ENCODE results near the gene EXOC4. TPM values are rescaled to one million over a fixed set of nuclear protein-coding genes. Genes with fewer than 3 reads are reported as not detected.

EXOC4 gene
- total RNA-seq, 4 donors from 2014 or later, result 60.0 to 187 (median 80.1) TPM

DNA sequence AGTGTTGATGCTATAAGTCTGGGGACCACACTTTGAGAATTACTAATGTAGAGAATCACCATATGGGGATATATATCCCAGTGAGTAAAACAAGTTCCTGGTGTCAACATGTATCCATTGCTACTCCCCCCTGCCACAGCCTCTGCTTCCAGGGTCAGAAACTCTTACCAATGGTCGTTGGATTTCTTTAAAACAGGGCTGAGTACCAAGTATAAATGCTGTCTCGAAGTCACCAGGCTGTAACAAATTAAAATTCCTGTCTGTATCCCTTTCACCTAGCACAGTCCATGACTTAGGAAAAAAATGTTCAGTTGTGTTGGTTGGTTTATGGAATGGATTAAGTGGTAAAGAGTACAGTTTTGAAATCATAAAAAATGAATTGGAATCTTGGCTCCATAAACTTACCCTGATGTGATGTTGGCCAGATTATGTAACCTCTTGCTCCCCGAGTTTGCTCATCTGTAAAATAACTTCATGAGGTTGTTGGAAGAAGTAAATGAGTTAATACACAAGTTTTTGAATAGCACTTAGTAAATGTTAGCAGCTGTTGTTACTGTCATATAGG, 510.3 kb downstream of the EXOC4 start:
- Histone ChIP-seq H3K36me3 (no peaks in the 10 kb centered on the region), H3K4me3 (no peak overlapping the region), H3K9me3 (no peaks in the 10 kb centered on the region), H3K4me1 (no peaks in the 10 kb centered on the region), H3K27ac (no peak overlapping the region), H3K27me3 (no peaks in the 10 kb centered on the region)
- DNase-seq (ENCODE audit: low spot score in 2 of 2), result no peak
- TF ChIP-seq POLR2A (IDR thresholded peaks at IDR 0.05) (no peak), POLR2AphosphoS5 (IDR thresholded peaks at IDR 0.05) (no peak), EP300 (IDR thresholded peaks at IDR 0.05) (no peak)
- TF ChIP-seq, protein P1, sequence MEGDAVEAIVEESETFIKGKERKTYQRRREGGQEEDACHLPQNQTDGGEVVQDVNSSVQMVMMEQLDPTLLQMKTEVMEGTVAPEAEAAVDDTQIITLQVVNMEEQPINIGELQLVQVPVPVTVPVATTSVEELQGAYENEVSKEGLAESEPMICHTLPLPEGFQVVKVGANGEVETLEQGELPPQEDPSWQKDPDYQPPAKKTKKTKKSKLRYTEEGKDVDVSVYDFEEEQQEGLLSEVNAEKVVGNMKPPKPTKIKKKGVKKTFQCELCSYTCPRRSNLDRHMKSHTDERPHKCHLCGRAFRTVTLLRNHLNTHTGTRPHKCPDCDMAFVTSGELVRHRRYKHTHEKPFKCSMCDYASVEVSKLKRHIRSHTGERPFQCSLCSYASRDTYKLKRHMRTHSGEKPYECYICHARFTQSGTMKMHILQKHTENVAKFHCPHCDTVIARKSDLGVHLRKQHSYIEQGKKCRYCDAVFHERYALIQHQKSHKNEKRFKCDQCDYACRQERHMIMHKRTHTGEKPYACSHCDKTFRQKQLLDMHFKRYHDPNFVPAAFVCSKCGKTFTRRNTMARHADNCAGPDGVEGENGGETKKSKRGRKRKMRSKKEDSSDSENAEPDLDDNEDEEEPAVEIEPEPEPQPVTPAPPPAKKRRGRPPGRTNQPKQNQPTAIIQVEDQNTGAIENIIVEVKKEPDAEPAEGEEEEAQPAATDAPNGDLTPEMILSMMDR (IDR thresholded peaks at IDR 0.05), result no peak
- 51% methylated on average over 3 of the region's 3 CpGs for WGBS

DNA sequence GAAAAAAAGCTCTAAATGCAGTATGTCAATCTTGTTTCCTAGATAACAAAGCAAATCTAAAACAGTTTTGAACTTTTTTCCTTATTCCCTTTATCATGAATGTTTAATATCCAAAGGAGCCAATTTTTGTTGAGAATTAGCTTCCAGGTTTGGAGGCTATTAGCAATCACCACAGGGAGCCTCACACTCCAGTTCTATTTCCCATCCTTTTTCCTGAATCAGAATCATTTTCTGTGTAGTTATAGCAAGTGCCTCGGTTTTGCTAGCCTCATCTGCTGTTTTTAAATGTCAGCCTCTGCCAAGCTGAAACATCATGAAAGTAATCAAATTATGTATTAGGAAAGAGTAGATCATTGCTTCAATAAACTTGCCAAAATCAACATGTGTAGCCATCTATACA, 516.8 kb downstream of the EXOC4 start:
- TF ChIP-seq, protein P1 (IDR thresholded peaks at IDR 0.05), result no peak
- TF ChIP-seq POLR2AphosphoS5 (IDR thresholded peaks at IDR 0.05) (no peak), POLR2A (IDR thresholded peaks at IDR 0.05) (no peak), EP300 (IDR thresholded peaks at IDR 0.05) (no peak)
- no peak for DNase-seq (ENCODE audit: low spot score in 2 of 2)
- 36% methylated on average over 1 of the region's 1 CpG for WGBS
- no peaks in the 10 kb centered on the region for H3K9me3 ChIP-seq
- H3K36me3 ChIP-seq, result no peaks in the 10 kb centered on the region
- H3K27ac ChIP-seq, result no peak overlapping the region
- no peak overlapping the region for H3K4me3 ChIP-seq
- H3K27me3 ChIP-seq, result no peaks in the 10 kb centered on the region
- peaks cover 7% of the 10 kb centered on the region for H3K4me1 ChIP-seq

DNA sequence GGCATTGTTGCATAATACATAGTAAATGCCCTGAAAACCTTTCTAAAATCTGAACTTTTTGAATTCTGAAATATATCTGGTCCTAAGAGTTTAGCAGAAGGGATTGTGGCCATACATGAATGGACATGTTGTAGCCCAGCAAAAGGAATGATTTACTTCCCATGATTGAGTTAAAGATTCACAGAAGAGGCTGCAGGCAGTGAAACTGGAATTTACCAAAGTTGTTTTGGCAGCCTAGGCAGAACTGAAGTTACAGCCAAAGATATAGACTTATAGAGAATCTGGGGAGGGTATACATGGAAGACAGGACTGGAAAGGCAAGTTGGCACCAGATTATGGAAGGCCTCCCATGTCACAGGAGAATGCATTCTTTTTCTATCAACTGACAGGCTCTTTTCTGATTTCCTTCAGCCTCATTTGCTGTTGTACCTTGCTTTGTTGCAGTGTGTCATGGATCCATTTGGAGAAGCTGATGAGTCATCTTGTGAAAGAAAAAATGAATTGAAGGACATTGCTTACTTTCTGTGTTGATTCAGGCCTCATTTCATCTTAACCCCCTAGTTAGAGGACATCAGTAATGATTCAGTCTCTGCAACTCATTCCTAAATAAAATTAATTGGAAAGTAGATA, 518.1 kb downstream of the EXOC4 start:
- H3K27ac ChIP-seq, result no peak overlapping the region
- DNase-seq (ENCODE audit: low spot score in 2 of 2), result no peak
- H3K9me3 ChIP-seq, result no peaks in the 10 kb centered on the region
- H3K4me3 ChIP-seq, result no peak overlapping the region
- no peak for TF ChIP-seq POLR2A (IDR thresholded peaks at IDR 0.05)
- TF ChIP-seq EP300 (IDR thresholded peaks at IDR 0.05), result no peak
- TF ChIP-seq, protein P1 (IDR thresholded peaks at IDR 0.05), result no peak
- TF ChIP-seq POLR2AphosphoS5 (IDR thresholded peaks at IDR 0.05), result no peak
- no peaks in the 10 kb centered on the region for H3K27me3 ChIP-seq
- H3K4me1 ChIP-seq, result peaks cover 7% of the 10 kb centered on the region
- H3K36me3 ChIP-seq, result no peaks in the 10 kb centered on the region

DNA sequence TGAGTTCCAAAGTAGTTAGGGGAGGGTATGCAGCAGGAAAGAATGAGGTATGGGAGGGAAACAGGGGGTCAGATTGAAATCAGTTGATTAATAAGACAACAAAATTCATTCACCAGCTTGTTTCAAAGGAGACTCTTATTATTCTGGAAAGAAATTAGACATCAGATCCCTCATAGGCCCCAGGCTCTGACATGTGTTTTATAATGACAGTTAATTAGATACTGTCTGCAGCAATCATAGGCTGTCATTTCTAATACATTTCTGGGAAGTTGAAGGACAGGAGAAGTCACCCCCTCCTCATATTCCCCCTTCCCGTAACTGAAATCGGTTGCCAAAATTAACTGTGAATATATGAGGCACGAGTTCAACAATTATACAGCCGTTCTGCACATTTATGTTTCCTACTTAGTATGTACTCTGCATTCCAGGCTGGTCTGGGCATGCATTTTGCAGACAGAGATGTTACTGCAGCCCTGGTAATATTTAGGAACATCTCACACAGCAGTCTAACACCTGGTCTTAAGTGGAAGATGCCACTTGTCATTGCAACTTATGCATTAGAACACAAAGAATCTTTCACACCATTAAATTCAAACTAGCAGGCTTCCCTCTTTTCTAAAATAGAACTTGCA, 519.0 kb downstream of the EXOC4 start:
- DNase-seq (ENCODE audit: low spot score in 2 of 2), result no peak
- no peaks in the 10 kb centered on the region for H3K27me3 ChIP-seq
- no peaks in the 10 kb centered on the region for H3K9me3 ChIP-seq
- no peak overlapping the region for H3K27ac ChIP-seq
- no peaks in the 10 kb centered on the region for H3K36me3 ChIP-seq
- TF ChIP-seq, protein P1 (IDR thresholded peaks at IDR 0.05), result no peak
- TF ChIP-seq POLR2A (IDR thresholded peaks at IDR 0.05), result no peak
- no peak for TF ChIP-seq POLR2AphosphoS5 (IDR thresholded peaks at IDR 0.05)
- TF ChIP-seq EP300 (IDR thresholded peaks at IDR 0.05), result no peak
- H3K4me3 ChIP-seq, result no peak overlapping the region
- peaks cover 7% of the 10 kb centered on the region for H3K4me1 ChIP-seq
- 50% methylated on average over 4 of the region's 4 CpGs for WGBS

DNA sequence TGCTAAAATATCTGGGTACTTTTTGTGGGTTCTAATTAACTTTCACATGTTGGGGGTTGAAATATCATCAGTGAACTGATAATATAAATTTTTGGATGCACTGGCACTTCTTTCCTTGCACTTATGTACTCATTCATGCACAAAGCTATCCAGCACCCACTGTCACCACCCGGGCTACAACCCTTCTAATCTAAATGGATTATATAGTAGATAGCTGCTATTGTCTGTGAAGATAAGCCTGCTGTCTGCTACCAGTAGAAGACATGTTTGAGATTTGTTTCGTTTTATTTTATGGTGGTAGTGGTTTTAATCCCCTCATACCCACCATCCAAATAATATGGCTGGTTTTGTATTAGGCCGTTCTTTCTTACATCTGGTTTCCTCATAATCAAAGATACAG, 520.7 kb downstream of the EXOC4 start:
- H3K4me3 ChIP-seq, result no peak overlapping the region
- H3K27me3 ChIP-seq, result no peaks in the 10 kb centered on the region
- H3K27ac ChIP-seq, result no peak overlapping the region
- 92% methylated on average over 3 of the region's 3 CpGs for WGBS
- peaks cover 7% of the 10 kb centered on the region for H3K4me1 ChIP-seq
- no peaks in the 10 kb centered on the region for H3K36me3 ChIP-seq
- no peaks in the 10 kb centered on the region for H3K9me3 ChIP-seq
- TF ChIP-seq POLR2AphosphoS5 (IDR thresholded peaks at IDR 0.05), result no peak
- no peak for TF ChIP-seq POLR2A (IDR thresholded peaks at IDR 0.05)
- TF ChIP-seq, protein P1 (IDR thresholded peaks at IDR 0.05), result no peak
- no peak for TF ChIP-seq EP300 (IDR thresholded peaks at IDR 0.05)
- DNase-seq (ENCODE audit: low spot score in 2 of 2), result no peak
